ENCODE results near the gene PPP6R3.

The PPP6R3 gene

DNA sequence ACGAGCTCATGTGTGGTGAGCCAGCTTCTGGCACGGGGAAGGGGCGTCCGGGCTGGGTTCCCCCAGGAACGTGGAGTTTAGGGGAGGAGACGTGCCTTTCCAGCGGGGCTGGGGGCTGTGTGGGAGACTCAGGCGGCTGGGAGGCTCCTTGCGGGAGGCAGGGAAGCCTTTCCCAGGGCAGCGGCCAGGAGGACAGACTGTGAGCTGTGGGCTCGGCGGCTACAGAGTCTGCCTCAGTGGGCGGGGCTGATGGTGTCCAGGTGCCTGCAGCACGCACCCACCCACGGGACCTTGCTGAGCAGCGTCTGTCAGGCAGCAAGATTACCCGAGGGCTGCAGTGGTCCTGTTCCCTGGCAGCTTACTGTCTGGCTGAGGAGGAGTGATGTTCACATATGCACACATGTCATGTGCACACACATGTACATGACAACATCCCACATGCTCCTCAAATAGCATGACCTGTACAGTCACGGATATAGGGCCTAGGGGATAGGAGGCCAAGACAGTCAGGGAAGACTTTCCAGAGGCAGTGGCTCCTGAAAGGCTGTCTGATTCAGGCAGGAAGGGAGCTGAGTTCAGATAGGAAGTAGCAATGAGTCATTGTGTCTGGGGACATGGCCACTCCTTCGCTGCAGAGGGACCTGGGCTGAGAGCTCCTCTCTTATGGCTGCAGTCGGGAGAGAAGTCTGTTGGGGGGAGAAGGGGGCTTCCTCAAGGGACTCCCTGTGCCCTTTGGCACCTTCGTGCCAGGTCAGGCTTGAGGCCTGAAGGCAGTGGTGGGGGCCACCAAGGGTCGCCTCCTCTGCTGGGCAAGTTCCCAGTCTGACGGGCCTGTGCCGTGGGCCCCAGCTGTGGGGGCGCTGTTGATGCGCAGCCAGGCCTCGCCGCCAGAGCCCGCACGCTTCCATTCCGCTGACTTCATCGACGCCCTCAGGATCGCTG is 23.3 kb upstream of the PPP6R3 start:
- peak; percentile 4 for TF ChIP-seq CTCF (IDR thresholded peaks at IDR 0.05; ENCODE audit: low read depth, low read length, missing control alignments)
- peak; percentile 79 for DNase-seq

GRCh38 chr11:68437927-68438657 is 22.5 kb upstream of the PPP6R3 start:
- TF ChIP-seq CTCF (IDR thresholded peaks at IDR 0.05; ENCODE audit: low read depth, low read length, missing control alignments) = no peak
- Histone ChIP-seq H3K27ac (peak overlapping the region; percentile 51), H3K27me3 (replicated peaks) (no peaks in the 10 kb centered on the region), H3K36me3 (replicated peaks) (peaks cover 21% of the 10 kb centered on the region), H3K4me3 (ENCODE audit: low read depth, low read length) (no peak overlapping the region)
- no peak for DNase-seq
- in situ Hi-C loops (cut with HindIII; ENCODE audit: low pct_ligation_motif_present, low sequenced_read_pairs) = no loop called here

More for the DNA sequence above, 23.3 kb upstream of the PPP6R3 start:
- Histone ChIP-seq H3K36me3 (replicated peaks) (peaks cover 21% of the 10 kb centered on the region), H3K4me3 (ENCODE audit: low read depth, low read length) (no peak overlapping the region), H3K27me3 (replicated peaks) (no peaks in the 10 kb centered on the region), H3K27ac (peak overlapping the region; percentile 51)
- in situ Hi-C loops (cut with HindIII; ENCODE audit: low pct_ligation_motif_present, low sequenced_read_pairs) = no loop called here

- Histone ChIP-seq H3K27me3 (replicated peaks) (no peaks in the 10 kb centered on the region), H3K36me3 (replicated peaks) (peaks cover 19% of the 10 kb centered on the region), H3K4me3 (ENCODE audit: low read depth, low read length) (no peak overlapping the region), H3K27ac (no peak overlapping the region)
- no peak for TF ChIP-seq CTCF (IDR thresholded peaks at IDR 0.05; ENCODE audit: low read depth, low read length, missing control alignments)
- in situ Hi-C loops (cut with HindIII; ENCODE audit: low pct_ligation_motif_present, low sequenced_read_pairs) = no loop called here
- no peak for DNase-seq
Observed at GRCh38 chr11:68438658-68439259, 21.8 kb upstream of the PPP6R3 start.

DNA sequence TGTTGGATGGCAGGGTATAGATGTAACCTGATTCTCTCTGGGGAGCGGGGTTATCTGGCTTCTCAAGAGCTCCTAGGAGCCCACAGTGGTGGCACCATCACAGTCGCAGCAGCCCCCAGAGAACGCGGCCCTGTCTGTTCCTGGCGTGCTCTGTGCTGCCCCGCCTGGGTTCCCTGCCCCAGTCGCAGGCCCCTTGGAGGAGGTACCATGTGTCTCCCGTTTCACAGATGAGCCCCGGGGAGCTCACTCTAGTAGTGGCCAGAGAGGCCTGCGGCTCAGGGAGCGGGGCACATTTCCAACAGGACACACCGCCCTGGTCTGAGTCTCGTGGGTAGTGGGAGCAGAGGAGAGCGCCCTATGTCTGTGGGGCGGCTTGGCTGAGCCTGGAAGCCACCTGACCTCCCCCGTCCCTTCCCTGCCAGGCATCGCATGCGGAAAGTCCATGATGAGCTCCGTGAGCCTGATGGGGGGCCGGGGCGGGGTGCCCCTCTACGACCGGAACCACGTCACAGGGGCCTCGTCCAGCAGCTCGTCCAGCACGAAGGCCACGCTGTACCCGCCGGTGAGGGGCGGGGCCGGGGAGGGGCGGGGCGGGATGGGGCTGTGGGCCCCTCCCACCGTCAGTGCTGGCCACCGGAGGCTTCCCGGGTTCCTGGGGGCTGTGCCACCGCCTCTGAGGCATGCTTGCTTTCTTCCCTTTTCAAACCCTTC is 21.0 kb upstream of the PPP6R3 start:
- H3K36me3 ChIP-seq (replicated peaks) = peaks cover 12% of the 10 kb centered on the region
- in situ Hi-C loops (cut with HindIII; ENCODE audit: low pct_ligation_motif_present, low sequenced_read_pairs) = no loop called here
- H3K27me3 ChIP-seq (replicated peaks) = no peaks in the 10 kb centered on the region
- no peak overlapping the region for H3K4me3 ChIP-seq (ENCODE audit: low read depth, low read length)
- no peak overlapping the region for H3K27ac ChIP-seq
- TF ChIP-seq CTCF (IDR thresholded peaks at IDR 0.05; ENCODE audit: low read depth, low read length, missing control alignments) = no peak
- DNase-seq = no peak

DNA sequence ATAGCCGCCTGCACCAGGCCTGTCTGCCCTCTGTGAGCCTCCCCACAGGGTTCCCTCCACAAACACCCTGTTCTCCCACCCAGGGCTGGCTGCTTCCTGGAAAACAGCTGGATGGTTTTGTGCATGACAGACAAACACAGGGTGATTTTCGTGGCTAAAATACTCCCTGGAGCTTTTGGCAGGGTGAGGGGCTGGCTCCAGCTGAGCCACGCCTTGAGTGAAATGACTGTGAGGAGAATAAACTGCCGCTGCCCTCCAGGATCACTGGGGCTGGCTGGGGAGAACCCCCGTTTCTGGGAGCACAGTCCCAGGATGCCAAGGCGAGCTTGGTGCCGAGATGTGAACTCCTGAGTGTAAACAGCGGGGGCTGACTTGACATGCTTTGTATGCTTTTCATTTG is 20.3 kb upstream of the PPP6R3 start:
- no peak for TF ChIP-seq CTCF (IDR thresholded peaks at IDR 0.05; ENCODE audit: low read depth, low read length, missing control alignments)
- in situ Hi-C loops (cut with HindIII; ENCODE audit: low pct_ligation_motif_present, low sequenced_read_pairs) = no loop called here
- no peak overlapping the region for H3K27ac ChIP-seq

More for the DNA sequence above, 20.3 kb upstream of the PPP6R3 start:
- Histone ChIP-seq H3K27me3 (replicated peaks) (no peaks in the 10 kb centered on the region), H3K4me3 (ENCODE audit: low read depth, low read length) (no peak overlapping the region), H3K36me3 (replicated peaks) (peaks cover 12% of the 10 kb centered on the region)
- no peak for DNase-seq
